HG02759 (cell line): ENCODE results near the gene DCHS1.

ENCODE experiments used
- ATAC-seq: cut with Tn5 transposase; IDR thresholded peaks from one replicate; pipeline ENCODE4 v1.9.1; 2021; ENCODE audit warnings: mild to moderate bottlenecking, moderate library complexity; ENCODE audit not compliant: unreplicated experiment

The DCHS1 gene

DNA sequence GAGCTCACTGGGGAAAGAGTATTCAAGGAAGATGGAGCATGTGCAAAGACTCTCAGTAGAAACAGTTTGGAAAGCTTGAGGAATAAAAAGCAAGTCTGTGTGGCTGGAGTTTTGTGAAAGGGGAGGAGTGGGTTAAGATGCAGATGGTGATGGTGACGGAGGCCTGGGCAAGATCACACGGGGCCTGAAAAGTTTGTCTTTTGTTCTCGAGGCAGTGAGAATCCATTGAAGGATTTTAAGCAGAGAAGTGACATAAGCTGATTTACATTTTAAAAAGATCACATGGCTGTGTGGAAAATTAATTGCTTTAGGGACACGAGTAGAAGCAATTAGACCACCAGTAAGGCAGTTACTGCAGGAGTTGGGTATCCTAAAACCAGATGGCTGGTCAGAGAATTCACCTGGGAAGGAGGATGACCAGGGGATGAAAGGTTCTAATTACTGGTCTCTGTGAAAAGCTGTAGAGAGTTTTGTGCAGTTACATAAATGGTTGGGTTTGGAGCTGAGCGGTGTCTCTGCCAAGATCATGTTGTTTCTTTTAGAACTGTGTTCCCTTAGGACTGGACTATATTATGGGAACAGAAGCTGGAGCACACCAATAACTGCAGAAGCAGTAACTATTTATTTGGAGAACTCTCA, 59.3 kb downstream of the DCHS1 start:
- ATAC-seq: no peak

- ATAC-seq: no peak
Observed at GRCh38 chr11:6594142-6594768, 61.4 kb downstream of the DCHS1 start.

GRCh38 chr11:6588018-6588417, 67.6 kb downstream of the DCHS1 start:
- ATAC-seq: no peak

DNA sequence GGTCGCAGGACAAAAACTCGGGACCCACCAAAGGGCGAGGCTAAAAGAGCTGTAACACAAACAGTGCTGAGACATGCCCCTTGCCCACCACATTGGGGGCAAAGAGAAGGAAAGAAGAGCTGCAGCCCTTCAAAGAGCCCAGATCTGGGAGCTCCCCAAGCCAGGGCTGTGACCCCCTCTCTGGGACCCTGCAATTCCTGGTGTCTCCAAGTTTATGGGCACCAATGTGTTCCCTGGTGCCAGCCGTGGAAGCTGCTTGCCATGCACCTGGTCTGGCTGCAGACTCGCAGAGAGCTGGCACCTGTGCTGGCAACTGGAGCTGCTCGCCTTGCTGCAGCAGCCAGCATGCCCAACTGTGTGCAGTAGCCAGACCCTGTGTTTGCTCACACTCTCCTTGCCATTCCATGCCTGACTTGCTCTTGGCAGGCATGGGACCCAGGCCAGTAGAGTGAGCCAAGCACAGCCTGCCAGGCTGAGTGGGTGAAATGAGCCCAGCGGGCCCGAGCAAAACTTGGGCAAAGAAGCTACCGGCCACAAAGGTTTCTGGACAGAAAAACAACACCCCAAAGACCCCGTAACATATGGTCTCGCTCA, 68.2 kb downstream of the DCHS1 start:
- no peak for ATAC-seq

- no peak for ATAC-seq
Observed at GRCh38 chr11:6586434-6587359, 68.9 kb downstream of the DCHS1 start.

GRCh38 chr11:6584528-6584927, 71.1 kb downstream of the DCHS1 start:
- ATAC-seq: no peak

DNA sequence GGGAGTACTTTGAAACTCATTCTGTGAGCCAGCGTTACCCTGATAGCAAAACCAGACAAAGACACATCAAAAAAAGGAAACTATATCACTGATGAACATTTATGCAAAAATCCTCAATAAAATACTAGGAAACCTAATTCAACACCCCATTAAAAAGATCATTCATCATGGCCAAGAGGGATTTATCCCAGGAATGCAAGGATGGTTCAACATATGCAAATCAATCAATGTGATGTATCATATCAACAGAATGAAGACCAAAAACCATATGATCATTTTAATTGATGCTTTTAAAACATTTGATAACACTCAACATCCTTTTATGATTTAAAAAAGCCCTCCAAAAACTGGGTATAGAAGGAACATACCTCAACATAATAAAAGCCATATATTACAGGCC, 72.0 kb downstream of the DCHS1 start:
- no peak for ATAC-seq

DNA sequence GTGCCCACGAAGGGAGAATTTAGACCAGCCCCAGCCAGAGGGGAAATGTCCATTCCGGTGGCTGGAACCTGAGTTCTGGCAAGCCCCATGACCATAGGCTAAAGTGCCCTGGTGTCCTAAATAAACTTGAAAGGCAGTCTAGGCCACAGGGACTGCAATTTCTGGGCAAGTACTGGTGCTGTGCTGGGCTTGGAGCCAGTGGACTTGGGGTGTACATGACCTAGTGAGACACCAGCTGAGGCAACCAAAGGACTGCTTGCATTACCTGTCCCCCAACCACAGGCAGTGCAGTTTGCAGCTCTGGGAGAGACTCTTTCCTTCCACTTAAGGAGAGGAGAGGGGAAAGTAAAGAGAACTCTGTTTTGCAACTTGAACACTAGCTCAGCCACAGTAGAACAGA, 75.9 kb downstream of the DCHS1 start:
- no peak for ATAC-seq

DNA sequence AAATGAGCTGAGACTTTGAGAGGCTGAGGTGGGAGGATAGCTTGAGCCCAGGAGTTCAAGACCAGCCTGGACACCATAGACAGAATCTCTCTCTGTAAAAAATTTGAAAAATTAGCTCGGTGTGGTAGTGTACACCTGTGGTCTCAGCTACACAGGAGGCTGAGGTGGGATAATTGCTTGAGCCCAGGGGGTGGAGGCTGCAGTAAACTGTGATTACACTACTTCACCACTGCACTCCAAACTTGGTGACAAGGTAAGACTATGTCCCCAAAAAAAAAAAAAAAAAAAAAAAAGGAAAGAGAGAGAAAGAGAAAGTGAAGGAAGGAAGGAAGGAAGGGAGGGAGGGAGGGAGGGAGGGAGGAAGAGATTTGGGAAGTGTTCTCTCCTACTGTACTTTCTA, 77.5 kb downstream of the DCHS1 start:
- ATAC-seq: no peak

- no peak for ATAC-seq
Observed at GRCh38 chr11:6576471-6577373, 78.9 kb downstream of the DCHS1 start.

DNA sequence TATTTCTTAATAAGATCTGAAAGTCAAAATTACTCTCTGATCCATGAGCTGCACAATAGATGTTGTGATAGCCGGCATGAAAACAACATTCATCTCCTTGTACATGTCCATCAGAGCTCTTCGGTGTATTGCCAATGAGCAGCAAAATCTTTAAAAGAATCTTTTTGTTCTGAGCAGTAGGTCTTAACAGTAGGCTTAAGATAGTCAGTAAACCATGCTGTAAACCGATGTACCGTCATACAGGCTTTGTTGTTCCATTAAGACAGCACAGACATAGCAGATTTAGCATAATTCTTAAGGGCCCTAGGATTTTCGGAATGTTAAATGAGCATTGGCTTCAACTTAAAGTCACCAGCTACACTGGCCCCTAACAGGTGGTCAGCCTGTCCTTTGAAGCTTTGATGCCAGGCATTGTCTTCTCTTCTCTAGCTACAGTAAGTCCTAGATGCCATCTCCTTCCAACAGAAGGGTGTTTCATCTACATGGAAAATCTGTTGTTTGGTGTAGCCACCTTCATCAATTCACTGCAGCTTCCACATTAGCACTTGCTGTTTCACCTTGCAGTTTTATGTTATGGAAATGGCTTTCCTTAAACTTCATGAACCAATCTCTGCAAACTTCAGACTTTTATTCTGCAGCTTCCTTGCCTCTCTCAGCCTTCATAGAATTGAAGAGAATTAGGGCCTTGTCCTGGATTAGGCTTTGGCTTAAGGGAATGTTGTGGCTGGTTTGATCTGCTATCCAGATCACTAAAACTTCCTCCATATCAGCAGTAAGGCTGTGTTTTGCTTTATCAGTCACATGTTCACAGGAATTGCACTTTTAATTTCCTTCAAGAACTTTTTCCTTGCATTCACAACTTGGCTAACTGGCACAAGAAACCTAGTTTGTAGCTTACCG, 80.5 kb downstream of the DCHS1 start:
- no peak for ATAC-seq

- ATAC-seq: no peak
Observed at GRCh38 chr11:6572215-6572614, 83.4 kb downstream of the DCHS1 start.

- no peak for ATAC-seq
Observed at GRCh38 chr11:6571434-6572008, 84.1 kb downstream of the DCHS1 start.
